Body of pancreas (tissue), 4 donors: ENCODE results near the gene GRM4. TPM values are rescaled to one million over a fixed set of nuclear protein-coding genes. Genes with fewer than 3 reads are reported as not detected.

Source experiments
- ATAC-seq: fragments of 150-250 bp; one replicate; pipeline ENCODE4 v1.9.1; 2016
- DNase-seq, 4 donors: peaks; one replicate each; pipeline ENCODE4 v3.0.0-alpha.2; 2019
- H3K27ac ChIP-seq, 4 donors: fragments of 200-600 bp; sonication (generic); 1 replicate in 3 of 4; 2 replicates in 1 of 4; pipeline versions ENCODE4 v1.5.1 to v1.6.1; 2016 to 2019; ENCODE audit warnings: mild to moderate bottlenecking in 1 of 4, mixed read lengths in 1 of 4, moderate library complexity in 1 of 4
- H3K27me3 ChIP-seq, 2 donors: fragments of 200-600 bp; sonication (generic); one replicate each; pipeline ENCODE4 v1.6.0; 2016; ENCODE audit warnings: mild to moderate bottlenecking in 1 of 2
- H3K36me3 ChIP-seq, 2 donors: fragments of 200-600 bp; sonication (generic); replicated peaks in 1 of 2; 2 replicates each; pipeline ENCODE4 v1.5.1; 2016; ENCODE audit warnings: low read depth in 2 of 2; ENCODE audit not compliant: insufficient read depth in 1 of 2
- H3K4me1 ChIP-seq: fragments of 200-600 bp; sonication (generic); one replicate; pipeline ENCODE4 v1.6.0; 2016
- H3K4me3 ChIP-seq, 2 donors: fragments of 200-600 bp; sonication (generic); 1 replicate in 1 of 2; 2 replicates in 1 of 2; pipeline ENCODE4 v1.5.1; 2016 to 2019
- H3K9me3 ChIP-seq, 3 donors: fragments of 200-600 bp; sonication (generic); 1 replicate in 2 of 3; 2 replicates in 1 of 3; pipeline ENCODE4 v1.5.1; 2016
- CTCF ChIP-seq, 7 experiments: fragments of 450-650 bp in 4 of 7; fragments of 200-600 bp in 3 of 7; sonication (generic) in 3 of 7; IDR thresholded peaks; one replicate each; pipeline ENCODE4 v1.5.1; 2016 to 2019; ENCODE audit warnings: antibody characterized with exemption in 7 of 7
- POLR2A ChIP-seq, 3 donors: fragments of 450-650 bp; IDR thresholded peaks; one replicate each; pipeline ENCODE4 v1.6.1; 2016; ENCODE audit warnings: antibody characterized with exemption in 3 of 3, mild to moderate bottlenecking in 2 of 3
- WGBS, 2 donors: methylation state at CpG; one replicate each; pipeline ENCODE4 v1.1.5; 2017; 5-methylcytosine and 5-hydroxymethylcytosine counted together
- intact Hi-C: fragments of 100-400 bp; cut with DNase I; formaldehyde crosslinking; loops from one replicate; pipeline ENCODE4 v1.15.1; 2023
- total RNA-seq, 2 donors: library from RNA; depleted of rRNA; stranded (reverse); fragments of >200 nt; gene quantifications; one replicate each; pipeline ENCODE4 v1.1.0, GENCODE V29; 2016

The GRM4 gene
- total RNA-seq, 2 donors from 2014 or later: 0.33 TPM; not detected in 1

GRCh38 chr6:34063651-34064050, 82.2 kb downstream of the GRM4 start:
- ATAC-seq (no peak), DNase-seq (no peak)
- Histone ChIP-seq H3K27ac (no peak overlapping the region), H3K9me3 (no peaks in the 10 kb centered on the region), H3K4me3 (no peak overlapping the region), H3K36me3 (no peaks in the 10 kb centered on the region), H3K27me3 (peaks cover 0 to 6% of the 10 kb centered on the region in 2 donors), H3K4me1 (no peaks in the 10 kb centered on the region)
- intact Hi-C loops: no loop called here
- WGBS, 2 donors: 44 to 47% methylated on average over 6 of the region's 6 CpGs
- no peak for TF ChIP-seq CTCF (IDR thresholded peaks at IDR 0.05)
- TF ChIP-seq POLR2A (IDR thresholded peaks at IDR 0.05): no peak

GRCh38 chr6:34062815-34063214, 83.1 kb downstream of the GRM4 start:
- intact Hi-C loops: no loop called here
- Histone ChIP-seq H3K27ac (no peak overlapping the region), H3K27me3 (peaks cover 0 to 6% of the 10 kb centered on the region in 2 donors), H3K4me1 (no peaks in the 10 kb centered on the region), H3K36me3 (no peaks in the 10 kb centered on the region), H3K4me3 (no peak overlapping the region), H3K9me3 (no peaks in the 10 kb centered on the region)
- 56 to 65% methylated on average over 5 to 7 of the region's 7 CpGs for WGBS, 2 donors
- ATAC-seq (no peak), DNase-seq (no peak)
- TF ChIP-seq POLR2A (IDR thresholded peaks at IDR 0.05): no peak
- TF ChIP-seq CTCF (IDR thresholded peaks at IDR 0.05): no peak

GRCh38 chr6:34062156-34062555, 83.7 kb downstream of the GRM4 start:
- no peak overlapping the region for H3K4me3 ChIP-seq
- no peaks in the 10 kb centered on the region for H3K4me1 ChIP-seq
- intact Hi-C loops: no loop called here
- no peak overlapping the region for H3K27ac ChIP-seq
- peaks cover 0 to 6% of the 10 kb centered on the region in 2 donors for H3K27me3 ChIP-seq
- 85 to 87% methylated on average over 3 of the region's 3 CpGs for WGBS, 2 donors
- ATAC-seq: no peak
- no peak for DNase-seq
- H3K9me3 ChIP-seq: no peaks in the 10 kb centered on the region
- H3K36me3 ChIP-seq: no peaks in the 10 kb centered on the region
- TF ChIP-seq POLR2A (IDR thresholded peaks at IDR 0.05): no peak
- TF ChIP-seq CTCF (IDR thresholded peaks at IDR 0.05): no peak

GRCh38 chr6:34061348-34061747, 84.5 kb downstream of the GRM4 start:
- 51 to 58% methylated on average over 3 of the region's 3 CpGs for WGBS, 2 donors
- no peaks in the 10 kb centered on the region for H3K9me3 ChIP-seq
- peaks cover 3% of the 10 kb centered on the region for H3K4me1 ChIP-seq
- H3K36me3 ChIP-seq: no peaks in the 10 kb centered on the region
- peaks cover 0 to 6% of the 10 kb centered on the region in 2 donors for H3K27me3 ChIP-seq
- ATAC-seq (no peak), DNase-seq (no peak)
- H3K27ac ChIP-seq: no peak overlapping the region
- no peak for TF ChIP-seq CTCF (IDR thresholded peaks at IDR 0.05)
- no peak for TF ChIP-seq POLR2A (IDR thresholded peaks at IDR 0.05)
- intact Hi-C loops: no loop called here
- H3K4me3 ChIP-seq: no peak overlapping the region

- no peak for ATAC-seq
- no peak for DNase-seq
- H3K4me1 ChIP-seq: peaks cover 4% of the 10 kb centered on the region
- no peaks in the 10 kb centered on the region for H3K9me3 ChIP-seq
- intact Hi-C loops: no loop called here
- WGBS, 2 donors: 63 to 71% methylated on average over 3 of the region's 3 CpGs
- peaks cover 0 to 6% of the 10 kb centered on the region in 2 donors for H3K27me3 ChIP-seq
- no peak overlapping the region for H3K27ac ChIP-seq
- H3K4me3 ChIP-seq: no peak overlapping the region
- TF ChIP-seq POLR2A (IDR thresholded peaks at IDR 0.05) (no peak), CTCF (IDR thresholded peaks at IDR 0.05) (no peak)
- H3K36me3 ChIP-seq: no peaks in the 10 kb centered on the region
Measured at GRCh38 chr6:34059914-34060313, 86.0 kb downstream of the GRM4 start.
